Left lung (tissue), 10 donors: Measurements from ENCODE around the gene FEZF1. TPM values are rescaled to one million over a fixed set of nuclear protein-coding genes. Genes with fewer than 3 reads are reported as not detected.

Experiments
- ATAC-seq: fragments of 200-7000 bp; cut with Tn5 transposase; one replicate; pipeline ENCODE4 v1.9.1; 2020; ENCODE audit warnings: moderate library complexity
- DNase-seq, 4 donors: peaks; one replicate each; pipeline ENCODE4 v3.0.0-alpha.2; 2013 to 2020
- H3K27ac ChIP-seq, 2 donors: fragments of 200-600 bp; sonication (generic) in 1 of 2; one replicate each; pipeline versions ENCODE4 v1.5.0 to v1.8.0; 2020 to 2021
- H3K27me3 ChIP-seq, 2 donors: fragments of 200-600 bp; sonication (generic) in 1 of 2; one replicate each; pipeline versions ENCODE4 v1.5.0 to v1.8.0; 2020 to 2021
- H3K36me3 ChIP-seq, 2 donors: fragments of 200-600 bp; sonication (generic) in 1 of 2; one replicate each; pipeline versions ENCODE4 v1.5.0 to v1.8.0; 2020 to 2021
- H3K4me1 ChIP-seq, 2 donors: fragments of 200-600 bp; one replicate each; pipeline ENCODE4 v1.8.0; 2021
- H3K4me3 ChIP-seq, 2 donors: fragments of 200-600 bp; sonication (generic) in 1 of 2; one replicate each; pipeline versions ENCODE4 v1.5.0 to v1.8.0; 2020 to 2021; ENCODE audit warnings: mild to moderate bottlenecking in 1 of 2
- H3K9me3 ChIP-seq, 2 donors: fragments of 200-600 bp; sonication (generic) in 1 of 2; one replicate each; pipeline versions ENCODE4 v1.5.0 to v1.8.0; 2020 to 2021
- CTCF ChIP-seq, 2 donors: fragments of 200-600 bp; sonication (generic) in 1 of 2; IDR thresholded peaks; one replicate each; pipeline versions ENCODE4 v1.5.0 to v1.8.0; 2021; ENCODE audit warnings: antibody characterized with exemption in 2 of 2
- intact Hi-C, 2 donors: fragments of 100-400 bp; cut with DNase I; formaldehyde crosslinking; loops; one replicate each; pipeline versions ENCODE4 v1.11.2 to v1.14.2; 2022
- polyA plus RNA-seq, 6 donors: library from polyadenylated mRNA; unstranded; fragments of 120-200 nt; gene quantifications; one replicate each; pipeline ENCODE4 v1.2.1, GENCODE V29; 2013; ENCODE audit not compliant: insufficient read length in 6 of 6
- total RNA-seq, 2 donors: library from RNA; stranded (reverse); fragmentation: NEBNext Ultra II Directional; extraction: Animal tissue kit (Norgen Biotek cat#: 25700); gene quantifications; one replicate each; pipeline ENCODE4 v1.2.1, GENCODE V29; 2021
- donor health status: DM: no; HTN: yes; CAD: no.
- donor health status: DM: no; HTN: no; CAD: no.

FEZF1 gene
- total and polyA plus RNA-seq, 8 donors = not detected

- Histone ChIP-seq H3K9me3 (no peaks in the 10 kb centered on the region), H3K4me1 (peaks cover 0 to 7% of the 10 kb centered on the region in 2 donors), H3K36me3 (no peaks in the 10 kb centered on the region), H3K4me3 (no peak overlapping the region), H3K27me3 (peaks cover 64 to 66% of the 10 kb centered on the region in 2 donors), H3K27ac (no peak overlapping the region)
- intact Hi-C loops = no loop called here
- no peak for ATAC-seq
- peak in 1 of 4 donors; percentile 80 for DNase-seq
- no peak for TF ChIP-seq CTCF (IDR thresholded peaks at IDR 0.05)
These were observed 12.2 kb upstream of the FEZF1 start for GRCh38 chr7:122316467-122317388.

- H3K9me3 ChIP-seq = no peaks in the 10 kb centered on the region
These were observed 11.2 kb upstream of the FEZF1 start for GRCh38 chr7:122315507-122316466.

GRCh38 chr7:122314284-122314683 is 9.7 kb upstream of the FEZF1 start:
- Histone ChIP-seq H3K4me3 (no peak overlapping the region), H3K27me3 (peaks cover 88 to 91% of the 10 kb centered on the region in 2 donors), H3K27ac (no peak overlapping the region), H3K9me3 (no peaks in the 10 kb centered on the region), H3K36me3 (no peaks in the 10 kb centered on the region), H3K4me1 (peaks cover 0 to 15% of the 10 kb centered on the region in 2 donors)
- no peak for TF ChIP-seq CTCF (IDR thresholded peaks at IDR 0.05)
- no peak for ATAC-seq
- intact Hi-C loops = no loop called here
- DNase-seq = no peak

More at GRCh38 chr7:122315507-122316466, 11.2 kb upstream of the FEZF1 start:
- no peak for ATAC-seq
- Histone ChIP-seq H3K36me3 (no peaks in the 10 kb centered on the region), H3K4me3 (no peak overlapping the region), H3K4me1 (peaks cover 0 to 8% of the 10 kb centered on the region in 2 donors), H3K27me3 (peaks cover 73 to 76% of the 10 kb centered on the region in 2 donors), H3K27ac (no peak overlapping the region)
- no peak for TF ChIP-seq CTCF (IDR thresholded peaks at IDR 0.05)
- no peak for DNase-seq
- intact Hi-C loops = no loop called here

GRCh38 chr7:122312789-122313188 is 8.2 kb upstream of the FEZF1 start:
- no peak overlapping the region for H3K4me3 ChIP-seq
- no peaks in the 10 kb centered on the region for H3K9me3 ChIP-seq
- no peak for DNase-seq
- H3K27ac ChIP-seq = no peak overlapping the region
- intact Hi-C loops = no loop called here
- H3K4me1 ChIP-seq = peaks cover 0 to 15% of the 10 kb centered on the region in 2 donors
- no peak for ATAC-seq
- H3K27me3 ChIP-seq = peaks cover 99 to 100% of the 10 kb centered on the region in 2 donors
- no peak for TF ChIP-seq CTCF (IDR thresholded peaks at IDR 0.05)
- H3K36me3 ChIP-seq = no peaks in the 10 kb centered on the region
